ENCODE data around the gene EVI2A. TPM values are rescaled to one million over a fixed set of nuclear protein-coding genes. Genes with fewer than 3 reads are reported as not detected.

Gene EVI2A
- total and polyA plus RNA-seq, 10 of the 15 experiments (the other 5 are each of a cell fraction or from before 2014, with no cell fraction given) = 4.6 to 78.3 (median 25.7) TPM

Other genes with a start within 250 kb of the EVI2A start
- 22.3 and 24.6 TPM in 2 replicates for gene NF1, start 226.6 kb downstream of the EVI2A start, total RNA-seq (2014; rRNA removed)
- 21.9 and 22.9 TPM in 2 replicates for gene NF1, start 226.6 kb downstream of the EVI2A start, total RNA-seq (2014; rRNA removed; fragmentation: Illumina TruSeq; extraction: Trizol)
- gene NF1, start 226.6 kb downstream of the EVI2A start, total RNA-seq (2021) = 26.3 and 29.4 TPM in 2 replicates
- 31.8 and 34.0 TPM in 2 replicates for gene NF1, start 226.6 kb downstream of the EVI2A start, polyA plus RNA-seq (2011; rRNA removed)
- 23.1 and 32.3 TPM in 2 replicates for gene NF1, start 226.6 kb downstream of the EVI2A start, polyA plus RNA-seq (2014; fragmentation: Illumina TruSeq; extraction: Trizol)
- gene NF1, start 226.6 kb downstream of the EVI2A start, polyA plus RNA-seq (2014; fragmentation: Nextera tagmentation; extraction: Ambion mirVana) = 1 to 10 TPM; 2.5 to 5.6 TPM
- 9.6 and 11.3 TPM in 2 replicates for gene NF1, start 226.6 kb downstream of the EVI2A start, polyA plus RNA-seq (2014; rRNA removed)
- 1 to 10 TPM; 4.3 to 4.7 TPM for gene NF1, start 226.6 kb downstream of the EVI2A start, polyA plus RNA-seq (2016; fragmentation: Nextera tagmentation; extraction: Ambion mirVana)
- 0.23 and 0.27 TPM in 2 replicates for gene OMG, start 24.4 kb downstream of the EVI2A start, total RNA-seq (2014; rRNA removed)
- 0.09 TPM in 2 replicates for gene OMG, start 24.4 kb downstream of the EVI2A start, total RNA-seq (2014; rRNA removed; fragmentation: Illumina TruSeq; extraction: Trizol)
- gene OMG, start 24.4 kb downstream of the EVI2A start, total RNA-seq (2021) = 0.18 TPM in 1 of 2 replicates, not detected in the other
- gene OMG, start 24.4 kb downstream of the EVI2A start, polyA plus RNA-seq (2011; rRNA removed) = 0.30 and 0.40 TPM in 2 replicates
- 0.17 and 0.37 TPM in 2 replicates for gene OMG, start 24.4 kb downstream of the EVI2A start, polyA plus RNA-seq (2014; fragmentation: Illumina TruSeq; extraction: Trizol)
- gene OMG, start 24.4 kb downstream of the EVI2A start, polyA plus RNA-seq (2014; fragmentation: Nextera tagmentation; extraction: Ambion mirVana) = under 1 TPM; 0.20 to 0.53 TPM
- gene OMG, start 24.4 kb downstream of the EVI2A start, polyA plus RNA-seq (2014; rRNA removed) = 0.14 and 0.37 TPM in 2 replicates
- gene OMG, start 24.4 kb downstream of the EVI2A start, polyA plus RNA-seq (2016; fragmentation: Nextera tagmentation; extraction: Ambion mirVana) = under 1 TPM; 0.55 to 0.96 TPM
- 35.9 and 38.8 TPM in 2 replicates for gene EVI2B, start 7.6 kb downstream of the EVI2A start, total RNA-seq (2014; rRNA removed)
- gene EVI2B, start 7.6 kb downstream of the EVI2A start, total RNA-seq (2014; rRNA removed; fragmentation: Illumina TruSeq; extraction: Trizol) = 65.3 and 67.2 TPM in 2 replicates
- gene EVI2B, start 7.6 kb downstream of the EVI2A start, total RNA-seq (2021) = 51.0 and 52.7 TPM in 2 replicates
- 124 and 173 TPM in 2 replicates for gene EVI2B, start 7.6 kb downstream of the EVI2A start, polyA plus RNA-seq (2011; rRNA removed)
- 195 and 268 TPM in 2 replicates for gene EVI2B, start 7.6 kb downstream of the EVI2A start, polyA plus RNA-seq (2014; fragmentation: Illumina TruSeq; extraction: Trizol)
- 10 to 100 TPM; 49.2 to 64.4 TPM for gene EVI2B, start 7.6 kb downstream of the EVI2A start, polyA plus RNA-seq (2014; fragmentation: Nextera tagmentation; extraction: Ambion mirVana)
- gene EVI2B, start 7.6 kb downstream of the EVI2A start, polyA plus RNA-seq (2014; rRNA removed) = 44.8 and 51.3 TPM in 2 replicates
- gene EVI2B, start 7.6 kb downstream of the EVI2A start, polyA plus RNA-seq (2016; fragmentation: Nextera tagmentation; extraction: Ambion mirVana) = 10 to 100 TPM; 26.2 to 32.0 TPM
- 21.2 and 22.7 TPM in 2 replicates for gene RAB11FIP4, start 70.1 kb upstream of the EVI2A start, total RNA-seq (2014; rRNA removed)
- gene RAB11FIP4, start 70.1 kb upstream of the EVI2A start, total RNA-seq (2014; rRNA removed; fragmentation: Illumina TruSeq; extraction: Trizol) = 18.8 and 20.1 TPM in 2 replicates
- gene RAB11FIP4, start 70.1 kb upstream of the EVI2A start, total RNA-seq (2021) = 27.0 and 28.7 TPM in 2 replicates
- gene RAB11FIP4, start 70.1 kb upstream of the EVI2A start, polyA plus RNA-seq (2011; rRNA removed) = 15.9 and 18.3 TPM in 2 replicates
- 9.6 and 15.2 TPM in 2 replicates for gene RAB11FIP4, start 70.1 kb upstream of the EVI2A start, polyA plus RNA-seq (2014; fragmentation: Illumina TruSeq; extraction: Trizol)
- 1 to 10 TPM; 1.4 to 1.8 TPM for gene RAB11FIP4, start 70.1 kb upstream of the EVI2A start, polyA plus RNA-seq (2014; fragmentation: Nextera tagmentation; extraction: Ambion mirVana)
- gene RAB11FIP4, start 70.1 kb upstream of the EVI2A start, polyA plus RNA-seq (2014; rRNA removed) = 19.0 and 19.8 TPM in 2 replicates
- 10 to 100 TPM; 15.8 to 17.0 TPM for gene RAB11FIP4, start 70.1 kb upstream of the EVI2A start, polyA plus RNA-seq (2016; fragmentation: Nextera tagmentation; extraction: Ambion mirVana)

Data from GM12878 (cell line).